A673 (cell line): ENCODE measurements around the gene NOTCH4. TPM values are rescaled to one million over a fixed set of nuclear protein-coding genes. Genes with fewer than 3 reads are reported as not detected.

Source experiments
- BruUV-seq: library from RNA; stranded (reverse); fragments of 400-500 nt; replicated peaks from 2 replicates; lab custom pipeline; 2021; lab: Mats Ljungman, UMichigan
- CTCF ChIA-PET: fragments of 300-600 bp; sonication (Branson Sonifier 250); formaldehyde crosslinking; loops from one replicate; lab custom pipeline; 2022; ENCODE audit warnings: antibody characterized with exemption; lab: Charles Lee
- POLR2A ChIA-PET: fragments of 300-600 bp; sonication (Branson Sonifier 250); formaldehyde crosslinking; loops from one replicate; lab custom pipeline; 2022; ENCODE audit warnings: antibody characterized with exemption; ENCODE audit not compliant: low non-redundant PET; lab: Charles Lee
- DNase-seq: peaks from one replicate; pipeline ENCODE4 v3.0.0-alpha.2; 2015; ENCODE audit warnings: low spot score
- H3K27ac ChIP-seq: fragments of 200-600 bp; sonication (generic); 2 replicates; pipeline ENCODE4 v1.5.1; 2016; ENCODE audit warnings: mixed run types, low read depth, mild to moderate bottlenecking, mixed read lengths, antibody characterized with exemption, low read length; ENCODE audit not compliant: poor library complexity, severe bottlenecking
- H3K27me3 ChIP-seq: fragments of 200-600 bp; sonication (generic); replicated peaks from 2 replicates; pipeline ENCODE4 v1.6.1; 2017; ENCODE audit warnings: mixed run types, low read depth, mild to moderate bottlenecking, mixed read lengths, antibody characterized with exemption, low read length; ENCODE audit not compliant: insufficient read depth, poor library complexity
- H3K36me3 ChIP-seq: fragments of 200-600 bp; sonication (generic); 2 replicates; pipeline ENCODE4 v1.6.1; 2016; ENCODE audit warnings: mixed run types, mild to moderate bottlenecking, mixed read lengths, antibody characterized with exemption, low read length; ENCODE audit not compliant: insufficient read depth, poor library complexity, severe bottlenecking
- H3K4me1 ChIP-seq: fragments of 200-600 bp; sonication (generic); 2 replicates; pipeline ENCODE4 v1.6.1; 2017; ENCODE audit warnings: mixed run types, mild to moderate bottlenecking, mixed read lengths, antibody characterized with exemption, low read length; ENCODE audit not compliant: insufficient read depth, poor library complexity, severe bottlenecking
- H3K4me3 ChIP-seq: fragments of 200-600 bp; sonication (generic); 2 replicates; pipeline ENCODE4 v1.5.1; 2016; ENCODE audit warnings: low read depth, mixed run types, mild to moderate bottlenecking, mixed read lengths, low read length; ENCODE audit not compliant: poor library complexity, severe bottlenecking
- H3K9me3 ChIP-seq: fragments of 200-600 bp; sonication (generic); 2 replicates; pipeline ENCODE4 v1.6.1; 2016; ENCODE audit warnings: mixed run types, low read depth, mild to moderate bottlenecking, mixed read lengths, antibody characterized with exemption, low read length; ENCODE audit not compliant: poor library complexity, severe bottlenecking
- EZH2 ChIP-seq: fragments of 200-600 bp; sonication (generic); IDR thresholded peaks from 2 replicates; pipeline ENCODE4 v1.6.1; 2017; ENCODE audit warnings: borderline replicate concordance, low read depth, mild to moderate bottlenecking, mixed read lengths, antibody characterized with exemption, low read length; ENCODE audit not compliant: poor library complexity, severe bottlenecking
- intact Hi-C: fragments of 100-400 bp; cut with micrococcal nuclease; formaldehyde crosslinking; loops from one replicate; pipeline ENCODE4 v1.10.0; 2022; ENCODE audit not compliant: unreplicated experiment
- total RNA-seq: library from RNA; stranded (reverse); gene quantifications from 2 replicates; pipeline ENCODE4 v1.2.3, GENCODE V29; 2021
- TF ChIP-seq, protein P1 (sequence below): fragments of 300-800, 200-600 bp; sonication (generic); conservative IDR thresholded peaks from 2 replicates; pipeline ENCODE4 v1.5.1; 2017; ENCODE audit warnings: low read depth, mild to moderate bottlenecking, antibody characterized with exemption, low read length, moderate library complexity, mixed read lengths

The NOTCH4 gene
- total RNA-seq, 1 experiment from 2014 or later, result 2.4 TPM

DNA sequence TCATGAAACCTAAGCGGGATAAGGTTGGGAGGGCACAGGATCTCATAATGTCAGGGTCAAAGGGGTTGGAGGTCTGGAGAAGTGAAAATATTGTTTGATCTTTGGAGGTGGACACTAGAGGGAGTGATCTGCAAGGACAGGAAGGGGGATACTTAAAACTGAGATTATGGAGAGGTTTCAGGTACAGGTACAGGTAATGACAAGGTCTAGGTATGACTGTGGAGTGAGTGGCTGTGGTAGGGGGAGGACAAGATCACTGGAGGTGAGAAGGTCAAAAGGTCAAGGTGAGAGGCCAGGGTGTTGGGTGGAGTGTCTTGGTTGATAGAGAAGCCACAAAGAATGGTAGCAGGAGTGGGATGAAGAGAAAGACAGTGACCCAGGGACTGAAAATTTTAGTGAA lies 16.8 kb upstream of the NOTCH4 start:
- no peak overlapping the region for H3K27ac ChIP-seq
- no peak for DNase-seq
- intact Hi-C loops, result loop anchor here (5.0 to 10.0 kb wide), 2 partner anchors 123 to 554 kb away; no protein-coding TSS in a partner anchor
- H3K4me3 ChIP-seq, result no peak overlapping the region
- POLR2A ChIA-PET, result interaction anchor here (0.5 kb wide), 1 partner anchor 10 kb away, joined by 7 read pairs; no protein-coding TSS in a partner anchor
- TF ChIP-seq, protein P1, sequence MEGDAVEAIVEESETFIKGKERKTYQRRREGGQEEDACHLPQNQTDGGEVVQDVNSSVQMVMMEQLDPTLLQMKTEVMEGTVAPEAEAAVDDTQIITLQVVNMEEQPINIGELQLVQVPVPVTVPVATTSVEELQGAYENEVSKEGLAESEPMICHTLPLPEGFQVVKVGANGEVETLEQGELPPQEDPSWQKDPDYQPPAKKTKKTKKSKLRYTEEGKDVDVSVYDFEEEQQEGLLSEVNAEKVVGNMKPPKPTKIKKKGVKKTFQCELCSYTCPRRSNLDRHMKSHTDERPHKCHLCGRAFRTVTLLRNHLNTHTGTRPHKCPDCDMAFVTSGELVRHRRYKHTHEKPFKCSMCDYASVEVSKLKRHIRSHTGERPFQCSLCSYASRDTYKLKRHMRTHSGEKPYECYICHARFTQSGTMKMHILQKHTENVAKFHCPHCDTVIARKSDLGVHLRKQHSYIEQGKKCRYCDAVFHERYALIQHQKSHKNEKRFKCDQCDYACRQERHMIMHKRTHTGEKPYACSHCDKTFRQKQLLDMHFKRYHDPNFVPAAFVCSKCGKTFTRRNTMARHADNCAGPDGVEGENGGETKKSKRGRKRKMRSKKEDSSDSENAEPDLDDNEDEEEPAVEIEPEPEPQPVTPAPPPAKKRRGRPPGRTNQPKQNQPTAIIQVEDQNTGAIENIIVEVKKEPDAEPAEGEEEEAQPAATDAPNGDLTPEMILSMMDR, result no peak
- no peak for TF ChIP-seq EZH2
- no peaks in the 10 kb centered on the region for H3K27me3 ChIP-seq
- no TSS peak for BruUV-seq
- H3K36me3 ChIP-seq, result no peaks in the 10 kb centered on the region
- CTCF ChIA-PET, result no interaction called here
- peaks cover 6% of the 10 kb centered on the region for H3K4me1 ChIP-seq
- H3K9me3 ChIP-seq, result no peaks in the 10 kb centered on the region

DNA sequence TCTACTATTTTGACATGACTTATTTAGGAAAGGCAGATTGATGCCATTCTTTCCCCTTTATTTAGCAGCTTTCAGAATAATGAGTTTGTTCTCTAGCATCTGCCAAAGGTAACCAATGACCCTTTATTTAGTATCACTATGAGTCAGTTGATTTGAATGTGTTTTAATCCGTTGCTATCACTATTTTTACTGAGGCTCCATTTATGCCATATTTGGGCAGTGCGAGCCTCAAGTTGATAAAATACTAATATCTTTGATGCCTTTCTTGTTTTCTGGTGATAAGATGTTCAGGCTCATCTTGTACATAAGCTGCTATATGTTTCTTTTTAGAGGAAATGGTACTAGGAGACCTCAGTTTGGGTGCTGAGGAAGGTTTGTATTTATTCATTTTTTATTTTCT lies 15.6 kb upstream of the NOTCH4 start:
- no peak for DNase-seq
- Histone ChIP-seq H3K36me3 (no peaks in the 10 kb centered on the region), H3K27ac (no peak overlapping the region), H3K9me3 (no peaks in the 10 kb centered on the region), H3K4me3 (no peak overlapping the region), H3K4me1 (no peaks in the 10 kb centered on the region), H3K27me3 (no peaks in the 10 kb centered on the region)
- intact Hi-C loops, result no loop called here
- CTCF ChIA-PET, result no interaction called here
- BruUV-seq, result no TSS peak
- POLR2A ChIA-PET, result no interaction called here
- no peak for TF ChIP-seq EZH2
- TF ChIP-seq, protein P1, result no peak

DNA sequence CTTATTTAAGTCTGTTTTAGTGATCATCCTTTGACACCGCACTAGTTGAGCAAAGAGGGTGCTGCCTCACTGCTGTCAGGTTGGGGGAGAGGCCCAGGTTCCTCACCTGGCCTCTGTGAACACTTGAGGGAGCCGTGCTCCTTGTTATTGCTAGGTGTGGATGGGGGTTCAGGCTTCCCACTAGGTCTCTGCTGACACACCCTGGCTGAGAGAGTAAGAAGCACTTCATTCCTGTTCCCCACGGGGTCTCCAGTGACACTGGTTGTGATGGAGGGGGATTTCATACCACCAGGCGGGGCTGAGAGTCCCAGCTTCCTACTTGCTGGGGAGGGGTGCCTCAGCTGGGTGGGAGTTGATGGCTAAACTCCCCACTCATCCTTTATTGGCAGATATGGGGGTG lies 11.1 kb upstream of the NOTCH4 start:
- no peak overlapping the region for H3K4me3 ChIP-seq
- H3K27me3 ChIP-seq, result no peaks in the 10 kb centered on the region
- H3K36me3 ChIP-seq, result no peaks in the 10 kb centered on the region
- H3K4me1 ChIP-seq, result no peaks in the 10 kb centered on the region
- POLR2A ChIA-PET, result no interaction called here
- DNase-seq, result no peak
- intact Hi-C loops, result no loop called here
- H3K27ac ChIP-seq, result no peak overlapping the region
- BruUV-seq, result no TSS peak
- CTCF ChIA-PET, result no interaction called here
- H3K9me3 ChIP-seq, result no peaks in the 10 kb centered on the region
- no peak for TF ChIP-seq EZH2
- TF ChIP-seq, protein P1, result no peak
